Measurements from ENCODE around the gene ABCA7. TPM values are rescaled to one million over a fixed set of nuclear protein-coding genes. Genes with fewer than 3 reads are reported as not detected.

The ABCA7 gene
- total and polyA plus RNA-seq, 2 of the 8 experiments (the other 6 are each of a cell fraction or from before 2014, with no cell fraction given), result 10.4 to 25.6 TPM

DNA sequence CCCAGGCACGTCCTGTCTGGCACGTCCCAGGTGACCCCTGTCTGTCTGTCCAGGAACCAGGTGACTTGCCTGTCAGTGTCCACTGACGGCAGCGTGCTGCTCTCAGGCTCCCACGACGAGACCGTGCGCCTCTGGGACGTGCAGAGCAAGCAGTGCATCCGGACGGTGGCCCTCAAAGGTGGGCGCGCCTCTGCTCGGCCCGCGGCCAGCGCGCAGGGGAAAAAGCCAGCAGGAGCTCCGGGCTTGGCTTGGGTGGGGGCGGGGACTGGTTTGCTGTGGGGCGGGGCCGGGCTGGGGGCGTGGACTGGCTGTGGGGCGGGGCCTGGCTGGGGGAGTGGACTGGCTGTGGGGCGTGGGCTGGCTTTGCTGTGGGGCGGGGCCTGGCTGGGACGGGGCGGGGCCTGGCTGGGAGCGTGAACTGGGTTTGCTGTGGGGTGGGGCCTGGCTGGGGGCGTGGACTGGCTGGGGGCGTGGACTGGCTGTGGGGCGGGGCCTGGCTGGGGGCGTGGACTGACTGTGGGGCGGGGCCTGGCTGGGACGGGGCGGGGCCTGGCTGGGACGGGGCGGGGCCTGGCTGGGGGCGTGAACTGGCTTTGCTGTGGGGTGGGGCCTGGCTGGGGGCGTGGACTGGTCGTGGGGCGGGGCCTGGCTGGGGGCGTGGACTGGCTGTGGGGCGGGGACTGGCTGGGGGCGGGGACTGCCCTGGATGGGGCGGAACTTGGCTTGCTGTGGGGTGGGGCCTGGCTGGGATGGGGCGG, 48.6 kb upstream of the ABCA7 start (continued):
- no peak for TF ChIP-seq KDM1A (IDR thresholded peaks at IDR 0.05; ENCODE audit: borderline replicate concordance, low read length)
